CD4-positive, CD25-positive, alpha-beta regulatory T cell (primary cell): ENCODE measurements around the gene LDAF1. TPM values are rescaled to one million over a fixed set of nuclear protein-coding genes. Genes with fewer than 3 reads are reported as not detected.
"Not testable (repeated sequence)": the region's sequence is repeated elsewhere in the genome, so short reads cannot be mapped to it uniquely, and the experiment has no call there.

Source experiments
- ATAC-seq, 2 donors: fragments of 150-1000 bp; cut with Tn5 transposase; one replicate each; pipeline ENCODE4 v1.10.0; 2021; ENCODE audit warnings: low read depth in 2 of 2, moderate number of reproducible peaks in 2 of 2, moderate library complexity in 1 of 2
- DNase-seq, 3 donors: peaks; one replicate each; pipeline versions ENCODE4 v3.0.0 to v3.0.0-alpha.2; 2012 to 2022; ENCODE audit warnings: mixed read lengths in 1 of 3
- H3K27ac ChIP-seq: one replicate; pipeline ENCODE4 v1.7.0; 2013; ENCODE audit warnings: mild to moderate bottlenecking, low read length; ENCODE audit not compliant: insufficient read depth, poor library complexity, severe bottlenecking
- H3K27me3 ChIP-seq: one replicate; pipeline ENCODE4 v1.7.0; 2013; ENCODE audit warnings: low read length; ENCODE audit not compliant: control insufficient read depth, insufficient read depth
- H3K36me3 ChIP-seq: one replicate; pipeline ENCODE4 v1.7.0; 2013; ENCODE audit warnings: mild to moderate bottlenecking, low read length, moderate library complexity; ENCODE audit not compliant: control insufficient read depth, insufficient read depth
- H3K4me1 ChIP-seq: 2 replicates; pipeline ENCODE4 v1.7.0; 2013; ENCODE audit warnings: mild to moderate bottlenecking, low read length; ENCODE audit not compliant: insufficient read depth, control insufficient read depth, poor library complexity, severe bottlenecking
- H3K4me3 ChIP-seq: one replicate; pipeline ENCODE4 v1.7.0; 2013; ENCODE audit warnings: low read depth, mild to moderate bottlenecking, low read length, moderate library complexity
- H3K9me3 ChIP-seq, 2 experiments: 1 replicate in 1 of 2; 2 replicates in 1 of 2; pipeline ENCODE4 v1.7.0; 2013; ENCODE audit warnings: low read length in 2 of 2, mild to moderate bottlenecking in 1 of 2, moderate library complexity in 1 of 2; ENCODE audit not compliant: control insufficient read depth in 2 of 2
- H3K27ac Mint-ChIP-seq, 3 donors: one replicate each; pipeline ENCODE4 v1.8.0; 2020 to 2022; ENCODE audit warnings: mild to moderate bottlenecking in 3 of 3, mixed read lengths in 3 of 3, moderate library complexity in 2 of 3
- H3K27me3 Mint-ChIP-seq: one replicate; pipeline ENCODE4 v1.8.0; 2022; ENCODE audit warnings: mild to moderate bottlenecking, mixed read lengths
- H3K36me3 Mint-ChIP-seq: one replicate; pipeline ENCODE4 v1.8.0; 2020; ENCODE audit warnings: mixed read lengths
- H3K4me1 Mint-ChIP-seq, 4 donors: one replicate each; pipeline ENCODE4 v1.8.0; 2020 to 2022; ENCODE audit warnings: mixed read lengths in 4 of 4, mild to moderate bottlenecking in 1 of 4
- H3K4me3 Mint-ChIP-seq, 4 donors: one replicate each; pipeline ENCODE4 v1.8.0; 2020 to 2022; ENCODE audit warnings: mild to moderate bottlenecking in 4 of 4, mixed read lengths in 4 of 4, moderate library complexity in 3 of 4
- H3K9me3 Mint-ChIP-seq, 7 donors: one replicate each; pipeline ENCODE4 v1.8.0; 2020 to 2022; ENCODE audit warnings: mixed read lengths in 7 of 7, mild to moderate bottlenecking in 3 of 7, moderate library complexity in 2 of 7
- polyA plus RNA-seq, 4 donors: library from polyadenylated mRNA; unstranded; fragments of 300-500 nt; fragmentation: Illumina TruSeq; gene quantifications; one replicate each; pipeline ENCODE4 v1.2.3, GENCODE V29; 2021
- total RNA-seq: library from RNA; stranded (reverse); gene quantifications from one replicate; pipeline ENCODE4 v1.2.3, GENCODE V29; 2022

The LDAF1 gene
- 15.9 TPM for total RNA-seq
- polyA plus RNA-seq = 10 to 100 TPM; 24.5 to 30.5 (median 29.4) TPM

GRCh38 chr16:21158208-21159110 is at the start of gene LDAF1:
LDAF1 (plus strand) TSS chr16:21158674; CDS start chr16:21161183, 2,509 bp downstream.
- Histone ChIP-seq H3K27ac (peak within 1 kb of the TSS; percentile 23), H3K4me3 (peak within 1 kb of the TSS; percentile 77), H3K36me3 (peaks cover under 1% of the 10 kb centered on the region), H3K27me3 (no peaks in the 10 kb centered on the region), H3K4me1 (peaks cover 20% of the 10 kb centered on the region), H3K9me3 (no peaks in the 10 kb centered on the region)
- no peaks in the 10 kb centered on the region for H3K9me3 Mint-ChIP-seq
- peak within 1 kb of the TSS; percentile 87 to 94 (median 88) for H3K27ac Mint-ChIP-seq
- ATAC-seq (peak; percentile 94 to 97), DNase-seq (peak; percentile 67 to 82 (median 72))
- H3K4me1 Mint-ChIP-seq = peaks cover 9 to 42% (median 20%) of the 10 kb centered on the region in 4 donors
- no peaks in the 10 kb centered on the region for H3K27me3 Mint-ChIP-seq
- peak within 1 kb of the TSS; percentile 93 to 96 (median 94) for H3K4me3 Mint-ChIP-seq
- H3K36me3 Mint-ChIP-seq = peaks cover 17% of the 10 kb centered on the region

- peaks cover 14% of the 10 kb centered on the region for H3K36me3 Mint-ChIP-seq
- not testable (repeated sequence) for H3K4me3 ChIP-seq, ATAC-seq
These were observed 42.9 kb upstream of the LDAF1 start for GRCh38 chr16:21115551-21115950.

GRCh38 chr16:21116148-21116693 is 42.3 kb upstream of the LDAF1 start:
- H3K27ac ChIP-seq = no peak overlapping the region
- H3K4me3 ChIP-seq = peak overlapping the region; percentile 26
- H3K4me1 Mint-ChIP-seq = peaks cover 6 to 14% (median 8%) of the 10 kb centered on the region in 4 donors
- peaks cover 0 to 8% (median 2%) of the 10 kb centered on the region in 7 donors for H3K9me3 Mint-ChIP-seq
- H3K36me3 Mint-ChIP-seq = peaks cover 19% of the 10 kb centered on the region
- no peaks in the 10 kb centered on the region for H3K36me3 ChIP-seq
- peak in 1 of 2 donors; percentile 24 for ATAC-seq
- H3K27me3 Mint-ChIP-seq = peaks cover 14% of the 10 kb centered on the region
- peak in 1 of 3 donors; percentile 31 for DNase-seq
- H3K9me3 ChIP-seq = no peaks in the 10 kb centered on the region
- no peaks in the 10 kb centered on the region for H3K27me3 ChIP-seq
- peak overlapping the region; percentile 63 to 86 (median 79) for H3K4me3 Mint-ChIP-seq
- no peaks in the 10 kb centered on the region for H3K4me1 ChIP-seq
- peak overlapping the region in 2 of 3 donors; percentile 39 to 72 for H3K27ac Mint-ChIP-seq

More at GRCh38 chr16:21115551-21115950, 42.9 kb upstream of the LDAF1 start:
- peaks cover 16% of the 10 kb centered on the region for H3K27me3 Mint-ChIP-seq
- H3K36me3 ChIP-seq, H3K4me1 ChIP-seq, H3K4me3 Mint-ChIP-seq, DNase-seq, H3K9me3 Mint-ChIP-seq, H3K9me3 ChIP-seq, H3K27ac ChIP-seq, H3K27ac Mint-ChIP-seq, H3K27me3 ChIP-seq: not testable (repeated sequence)
- H3K4me1 Mint-ChIP-seq = peaks cover 6 to 14% (median 8%) of the 10 kb centered on the region in 4 donors

GRCh38 chr16:21117567-21117966 is 40.9 kb upstream of the LDAF1 start:
- Histone ChIP-seq H3K4me1 (no peaks in the 10 kb centered on the region), H3K27me3 (no peaks in the 10 kb centered on the region), H3K27ac (no peak overlapping the region), H3K4me3 (no peak overlapping the region), H3K36me3 (no peaks in the 10 kb centered on the region), H3K9me3 (no peaks in the 10 kb centered on the region)
- H3K9me3 Mint-ChIP-seq = peaks cover 0 to 8% (median 2%) of the 10 kb centered on the region in 7 donors
- H3K27ac Mint-ChIP-seq = no peak overlapping the region
- H3K4me3 Mint-ChIP-seq = peak overlapping the region in 1 of 4 donors; percentile 64
- H3K4me1 Mint-ChIP-seq = peaks cover 6 to 14% (median 8%) of the 10 kb centered on the region in 4 donors
- ATAC-seq = no peak
- H3K27me3 Mint-ChIP-seq = peaks cover 6% of the 10 kb centered on the region
- DNase-seq = no peak
- peaks cover 19% of the 10 kb centered on the region for H3K36me3 Mint-ChIP-seq

- Histone ChIP-seq H3K36me3 (no peaks in the 10 kb centered on the region), H3K4me3 (no peak overlapping the region), H3K27ac (no peak overlapping the region), H3K4me1 (no peaks in the 10 kb centered on the region), H3K27me3 (no peaks in the 10 kb centered on the region), H3K9me3 (no peaks in the 10 kb centered on the region)
- ATAC-seq = no peak
- Mint-ChIP-seq H3K9me3 (peaks cover 0 to 6% (median 2%) of the 10 kb centered on the region in 7 donors), H3K4me1 (peaks cover 6 to 13% (median 8%) of the 10 kb centered on the region in 4 donors), H3K4me3 (no peak overlapping the region), H3K27ac (no peak overlapping the region), H3K36me3 (peaks cover 19% of the 10 kb centered on the region), H3K27me3 (peaks cover 11% of the 10 kb centered on the region)
- no peak for DNase-seq
These were observed 37.4 kb upstream of the LDAF1 start for GRCh38 chr16:21120976-21121520.

GRCh38 chr16:21125191-21125590 is 33.3 kb upstream of the LDAF1 start:
- H3K9me3 Mint-ChIP-seq = peaks cover 0 to 2% (median 0%) of the 10 kb centered on the region in 7 donors
- peaks cover 5% of the 10 kb centered on the region for H3K36me3 Mint-ChIP-seq
- peaks cover 10% of the 10 kb centered on the region for H3K27me3 Mint-ChIP-seq
- H3K4me1 ChIP-seq = no peaks in the 10 kb centered on the region
- no peak overlapping the region for H3K4me3 Mint-ChIP-seq
- H3K27ac Mint-ChIP-seq = no peak overlapping the region
- no peak for DNase-seq
- no peaks in the 10 kb centered on the region for H3K27me3 ChIP-seq
- no peaks in the 10 kb centered on the region for H3K9me3 ChIP-seq
- H3K4me3 ChIP-seq = no peak overlapping the region
- no peak overlapping the region for H3K27ac ChIP-seq
- H3K4me1 Mint-ChIP-seq = no peaks in the 10 kb centered on the region
- no peaks in the 10 kb centered on the region for H3K36me3 ChIP-seq
- no peak for ATAC-seq

GRCh38 chr16:21126518-21126917 is 32.0 kb upstream of the LDAF1 start:
- no peaks in the 10 kb centered on the region for H3K4me1 Mint-ChIP-seq
- H3K9me3 Mint-ChIP-seq = peaks cover 0 to 2% (median 0%) of the 10 kb centered on the region in 7 donors
- H3K27ac Mint-ChIP-seq = no peak overlapping the region
- peaks cover 15% of the 10 kb centered on the region for H3K27me3 Mint-ChIP-seq
- H3K27ac ChIP-seq = no peak overlapping the region
- H3K4me1 ChIP-seq = no peaks in the 10 kb centered on the region
- H3K36me3 Mint-ChIP-seq = no peaks in the 10 kb centered on the region
- no peaks in the 10 kb centered on the region for H3K36me3 ChIP-seq
- no peaks in the 10 kb centered on the region for H3K27me3 ChIP-seq
- ATAC-seq (no peak), DNase-seq (no peak)
- peak overlapping the region in 1 of 4 donors; percentile 15 for H3K4me3 Mint-ChIP-seq
- no peaks in the 10 kb centered on the region for H3K9me3 ChIP-seq
- H3K4me3 ChIP-seq = no peak overlapping the region
